ENCODE data around the gene FBXL13.
"Not testable (repeated sequence)": the region's sequence is repeated elsewhere in the genome, so short reads cannot be mapped to it uniquely, and the experiment has no call there.

FBXL13 gene

DNA sequence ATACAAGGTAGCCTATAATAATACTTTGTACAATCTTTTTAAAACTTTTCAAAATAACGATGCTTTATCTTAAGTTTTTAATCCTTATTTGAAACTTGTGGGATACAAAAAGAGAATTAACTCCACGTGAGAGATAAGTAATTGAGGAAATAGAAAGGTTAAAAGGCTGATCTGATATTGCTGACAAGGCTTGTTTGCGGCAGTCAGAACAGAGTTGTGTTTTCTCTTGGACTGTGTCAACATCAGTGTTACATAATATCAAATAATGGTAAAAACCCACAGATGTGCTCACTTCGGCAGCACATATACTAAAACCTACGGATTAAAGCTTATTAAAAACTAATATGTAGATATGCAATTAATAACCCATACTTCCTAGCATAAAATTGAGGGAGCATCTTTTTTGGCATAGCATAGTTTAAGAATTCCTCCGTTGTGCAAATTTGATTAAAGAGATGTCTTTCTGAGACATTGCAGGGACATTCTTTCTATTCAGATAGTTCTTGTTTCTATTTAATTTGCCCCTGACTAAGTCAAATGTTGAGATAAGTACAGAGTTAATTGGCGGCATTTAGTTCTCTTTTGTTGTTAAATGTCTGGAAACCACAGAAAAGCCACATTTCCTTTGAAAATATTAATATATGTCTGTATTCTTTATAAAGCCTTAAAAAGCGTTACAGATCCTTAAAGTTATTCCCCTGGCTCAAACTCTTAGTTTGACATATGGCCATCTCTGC is 262.5 kb downstream of the FBXL13 start:
- DNase-seq: no peak

DNA sequence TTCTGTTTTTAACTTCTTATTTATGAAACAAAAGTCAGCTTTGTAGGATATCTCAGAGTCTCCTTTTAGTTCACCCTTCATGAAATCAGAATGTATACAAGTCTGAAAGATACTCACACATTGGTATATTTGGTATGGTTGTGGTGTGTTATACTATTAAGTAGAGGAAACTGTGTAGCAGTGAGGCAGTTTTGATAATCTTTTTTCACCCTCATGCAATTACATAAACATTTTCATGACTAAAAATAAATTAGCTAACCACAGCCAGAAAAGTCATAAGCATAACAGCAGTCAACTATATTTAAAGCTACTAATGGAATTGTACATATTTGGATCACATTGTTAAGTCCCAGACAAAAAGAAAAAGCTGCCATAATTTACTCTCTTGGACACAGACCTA is 263.7 kb downstream of the FBXL13 start:
- no peak for DNase-seq

DNA sequence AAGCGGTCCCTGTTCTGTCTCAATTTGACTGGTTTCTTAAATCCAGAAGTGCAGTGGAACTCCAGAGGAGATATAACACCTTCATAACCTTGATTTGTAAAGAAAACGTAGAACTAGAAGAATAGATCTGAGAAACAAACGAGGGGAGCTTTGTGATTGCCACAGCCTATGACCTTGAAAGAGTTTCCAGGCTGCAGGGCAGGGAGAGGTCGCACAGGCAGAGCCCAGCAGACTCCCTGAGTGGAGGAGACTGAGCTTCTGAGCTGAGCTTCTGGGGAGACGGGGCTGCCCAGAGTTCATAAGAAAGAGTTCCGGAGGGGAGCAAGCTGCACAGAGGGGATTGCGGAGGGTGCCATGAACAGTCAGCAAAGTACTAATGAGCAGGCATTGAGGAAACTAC is 268.0 kb downstream of the FBXL13 start:
- no peak for DNase-seq

DNA sequence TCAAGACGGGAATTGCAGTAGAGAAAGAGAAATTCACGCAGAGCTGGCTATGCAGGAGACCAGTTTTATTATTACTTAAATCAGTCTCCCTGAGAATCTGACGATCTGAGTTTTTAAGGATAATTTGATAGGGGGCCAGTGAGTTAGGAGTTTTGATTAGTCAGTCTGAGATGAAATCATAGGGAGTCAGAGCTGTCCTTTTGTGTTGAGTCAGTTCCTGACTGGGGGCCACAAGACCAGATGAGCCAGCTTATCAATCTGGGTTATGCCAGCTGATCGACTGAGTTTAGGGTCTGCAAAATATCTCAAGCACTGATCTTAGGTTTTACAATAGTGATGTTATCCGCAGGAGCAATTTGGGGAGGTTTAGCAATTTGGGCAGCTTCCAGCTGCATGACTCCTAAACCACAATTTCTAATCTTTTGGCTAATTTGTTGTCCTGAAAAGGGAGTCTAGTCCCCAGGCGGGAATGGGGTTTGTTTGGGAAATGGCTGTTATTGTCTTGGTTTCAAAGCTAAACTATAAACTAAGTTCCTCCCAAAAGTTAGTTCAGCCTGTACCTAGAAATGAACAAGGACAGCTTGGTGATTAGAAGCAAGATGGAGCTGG is 278.5 kb downstream of the FBXL13 start:
- DNase-seq: not testable (repeated sequence)

DNA sequence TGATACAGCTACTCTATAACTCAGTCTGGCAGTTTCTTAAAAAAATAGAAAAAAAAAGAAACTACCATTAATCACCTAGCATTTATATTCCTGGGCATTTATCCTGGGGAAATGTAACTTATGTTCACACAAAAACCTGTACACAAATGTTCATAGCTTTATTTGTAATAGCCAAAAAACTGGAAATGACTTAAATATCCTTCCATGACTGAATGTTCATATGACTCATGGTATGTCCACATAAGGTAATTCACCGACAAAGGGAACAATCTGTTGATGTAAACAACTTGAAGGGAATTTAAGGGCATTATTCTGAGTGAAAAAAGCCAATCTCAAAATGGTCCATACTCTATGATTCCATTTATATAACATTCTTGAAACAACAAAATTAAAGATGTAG is 280.0 kb downstream of the FBXL13 start:
- not testable (repeated sequence) for DNase-seq

DNA sequence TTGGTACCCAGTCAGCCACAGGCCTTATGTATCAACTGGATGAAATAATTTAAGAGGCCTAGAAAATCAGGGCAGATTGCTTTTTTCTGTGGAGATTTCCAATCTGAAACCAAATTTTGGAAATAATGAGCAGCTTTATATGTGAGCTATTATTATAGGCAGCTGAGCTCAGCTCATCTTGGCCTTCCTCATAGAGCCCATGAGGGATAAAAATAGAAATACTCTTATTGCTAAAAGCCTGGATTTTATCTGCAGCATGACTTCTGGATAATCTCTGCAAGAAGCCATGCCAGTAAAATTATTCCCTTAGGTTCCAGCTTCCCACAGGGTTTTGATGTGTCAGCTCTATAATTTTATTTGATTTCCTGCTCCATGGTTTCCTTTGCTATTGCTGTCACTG is 282.8 kb downstream of the FBXL13 start:
- DNase-seq: not testable (repeated sequence)

DNA sequence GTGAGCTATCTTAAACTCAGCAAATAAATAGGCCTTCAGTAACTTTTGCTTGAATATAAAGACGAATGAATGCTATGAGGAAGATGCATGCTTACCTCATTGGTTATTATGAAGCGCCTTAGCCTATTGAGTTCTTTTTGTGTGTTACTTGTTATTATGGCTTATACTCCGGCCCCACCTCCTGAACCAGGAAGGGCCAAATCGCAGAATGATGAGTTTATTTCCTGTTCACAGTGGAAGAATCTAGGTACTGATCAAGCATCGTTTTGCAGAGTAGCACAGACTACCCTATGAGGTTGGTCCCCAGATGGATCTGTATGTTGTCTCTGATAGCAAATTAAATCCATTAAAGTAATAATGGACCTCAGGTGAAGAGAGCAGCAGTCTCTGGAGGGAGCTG is 283.2 kb downstream of the FBXL13 start:
- not testable (repeated sequence) for DNase-seq

DNA sequence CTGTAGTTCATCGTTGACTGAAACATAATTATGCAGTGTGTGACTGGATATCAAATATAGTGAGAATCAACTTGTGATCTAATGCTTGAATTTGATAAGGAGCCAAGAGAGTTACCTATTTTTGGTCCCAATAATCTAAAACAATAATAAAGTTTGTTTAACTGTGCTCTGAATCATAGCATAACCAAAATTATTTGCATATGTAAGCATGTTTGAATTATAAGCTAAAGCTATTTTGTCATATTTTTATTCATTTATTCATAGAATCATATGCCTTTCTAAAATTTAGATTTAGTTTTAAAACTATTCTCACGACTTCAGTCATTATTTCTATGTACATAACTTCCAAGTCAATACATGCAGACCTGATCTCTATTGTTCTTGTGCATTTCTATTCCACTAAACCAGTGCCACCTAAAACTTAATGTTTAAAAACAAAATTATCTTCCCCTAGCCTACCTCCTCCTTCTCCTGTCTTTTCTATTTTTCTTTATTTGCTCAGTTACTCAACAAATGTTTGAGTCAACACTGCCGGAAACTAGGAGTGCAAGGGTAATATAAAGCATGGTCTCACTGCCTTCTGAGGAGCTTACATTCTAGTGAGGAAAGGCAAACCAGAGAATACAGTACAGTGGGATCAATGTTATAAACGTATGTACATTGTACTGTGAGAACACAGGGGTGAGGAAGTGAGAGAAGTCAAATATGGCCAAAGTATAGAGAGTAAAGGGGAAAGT is 284.1 kb downstream of the FBXL13 start:
- DNase-seq: not testable (repeated sequence)

DNA sequence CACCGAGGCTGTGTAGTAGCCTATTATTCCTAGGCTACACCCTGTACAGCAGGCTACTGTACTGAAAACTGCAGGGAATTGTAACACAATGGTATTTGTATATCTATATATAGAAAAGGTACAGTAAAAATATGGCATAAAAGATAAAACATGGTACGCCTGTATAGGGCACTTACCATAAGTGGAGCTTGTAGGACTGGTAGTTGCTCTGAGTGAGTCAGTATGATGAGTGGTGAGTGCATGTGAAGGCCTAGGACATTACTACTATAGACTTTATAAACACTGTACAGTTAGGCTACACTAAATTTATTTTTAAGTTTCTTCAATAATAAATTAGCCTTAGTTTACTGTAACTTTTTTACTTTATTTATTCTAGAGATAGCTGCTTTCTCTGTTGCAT is 285.8 kb downstream of the FBXL13 start:
- DNase-seq: not testable (repeated sequence)

DNA sequence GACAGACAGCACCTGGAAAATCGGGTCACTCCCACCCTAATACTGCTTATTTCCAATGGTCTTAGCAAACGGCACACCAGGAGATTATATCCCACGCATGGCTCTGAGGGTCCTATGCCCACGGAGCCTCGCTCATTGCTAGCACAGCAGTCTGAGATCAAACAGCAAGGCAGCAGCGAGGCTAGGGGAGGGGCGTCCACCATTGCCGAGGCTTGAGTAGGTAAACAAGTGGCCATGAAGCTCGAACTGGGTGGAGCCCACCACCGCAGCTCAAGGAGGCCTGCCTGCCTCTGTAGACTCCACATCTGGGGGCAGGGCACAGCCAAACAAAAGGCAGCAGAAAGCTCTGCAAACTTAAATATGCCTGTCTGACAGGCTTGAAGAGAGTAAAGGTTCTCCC is 293.7 kb downstream of the FBXL13 start:
- DNase-seq: not testable (repeated sequence)

DNA sequence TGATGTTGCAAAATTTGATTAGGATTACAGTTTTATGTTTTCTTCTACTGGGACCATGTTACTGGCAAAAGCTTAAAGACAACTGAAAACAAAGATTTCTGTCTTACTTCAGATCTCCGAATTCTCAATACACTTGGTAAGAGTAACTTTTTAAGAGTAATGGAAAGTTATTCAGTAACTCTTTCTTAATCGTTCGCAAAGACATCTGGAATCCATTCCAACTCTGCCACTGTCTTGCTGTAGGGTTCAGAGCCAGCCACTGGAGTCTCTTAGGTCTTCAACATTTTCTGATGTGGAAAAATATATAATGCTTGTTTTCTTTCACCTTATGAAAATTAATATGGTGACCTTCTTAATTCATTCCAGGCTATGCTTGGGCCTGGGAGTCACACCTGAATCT is 295.9 kb downstream of the FBXL13 start:
- not testable (repeated sequence) for DNase-seq

DNA sequence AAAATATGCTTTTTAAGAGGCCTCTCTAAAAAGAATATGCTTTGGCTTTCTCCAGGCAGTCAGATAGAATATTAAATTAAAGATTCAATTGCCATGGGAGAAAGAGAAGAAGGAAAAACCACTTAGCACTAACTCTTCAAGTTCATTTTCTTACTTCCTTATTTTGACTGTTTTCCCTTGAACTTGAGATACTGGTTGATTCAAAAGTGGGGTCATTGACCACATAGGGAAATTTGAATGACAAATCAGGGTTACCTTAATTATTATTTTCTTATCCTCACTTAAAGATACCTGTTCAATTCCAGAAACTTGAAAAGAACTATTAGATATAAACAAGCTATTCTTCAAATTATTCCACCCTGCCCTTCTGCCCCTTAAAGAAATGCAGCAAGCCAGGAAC is 298.4 kb downstream of the FBXL13 start:
- DNase-seq: not testable (repeated sequence)

DNA sequence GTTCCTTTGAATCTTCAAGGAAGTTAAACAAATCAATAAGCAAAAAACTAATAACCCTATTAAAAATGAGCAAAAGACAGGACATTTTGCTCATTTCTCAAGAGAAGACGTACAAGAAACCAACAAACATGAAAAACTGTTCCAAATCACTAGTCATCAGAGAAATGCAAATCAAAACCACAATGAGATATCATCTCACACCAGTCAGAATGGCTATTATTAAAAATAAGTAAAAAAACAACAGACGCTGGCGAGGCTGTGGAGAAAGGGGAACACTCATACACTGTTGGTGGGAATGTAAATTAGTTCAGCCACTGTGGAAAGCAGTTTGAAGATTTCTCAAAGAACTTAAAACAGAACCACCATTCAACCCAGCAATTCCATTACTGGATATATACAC is 304.1 kb downstream of the FBXL13 start:
- not testable (repeated sequence) for DNase-seq

DNA sequence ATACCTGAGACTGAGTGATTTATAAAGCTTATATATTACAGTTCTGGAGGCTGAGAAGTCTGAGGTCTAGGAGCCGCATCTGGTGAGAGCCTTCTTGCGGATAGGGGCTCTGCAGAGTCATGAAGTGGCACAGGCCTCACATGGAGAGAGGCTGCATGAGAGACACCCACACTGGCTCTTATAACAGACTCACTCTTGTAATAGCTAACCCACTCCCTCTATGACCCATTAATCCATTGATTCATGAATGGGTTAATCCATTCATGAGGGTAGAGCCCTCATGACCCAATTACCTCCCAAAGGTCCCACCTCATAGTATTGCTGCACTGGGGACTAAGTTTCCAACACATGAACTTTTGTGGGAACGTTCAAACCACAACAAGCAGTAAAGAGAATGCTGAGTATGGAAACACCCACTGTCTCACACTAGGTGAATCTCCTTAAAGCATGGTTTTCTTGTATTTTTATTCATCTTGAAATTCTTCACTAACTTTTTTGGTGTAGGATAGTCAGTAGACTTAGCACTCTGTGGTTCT is 304.9 kb downstream of the FBXL13 start:
- DNase-seq: not testable (repeated sequence)

DNA sequence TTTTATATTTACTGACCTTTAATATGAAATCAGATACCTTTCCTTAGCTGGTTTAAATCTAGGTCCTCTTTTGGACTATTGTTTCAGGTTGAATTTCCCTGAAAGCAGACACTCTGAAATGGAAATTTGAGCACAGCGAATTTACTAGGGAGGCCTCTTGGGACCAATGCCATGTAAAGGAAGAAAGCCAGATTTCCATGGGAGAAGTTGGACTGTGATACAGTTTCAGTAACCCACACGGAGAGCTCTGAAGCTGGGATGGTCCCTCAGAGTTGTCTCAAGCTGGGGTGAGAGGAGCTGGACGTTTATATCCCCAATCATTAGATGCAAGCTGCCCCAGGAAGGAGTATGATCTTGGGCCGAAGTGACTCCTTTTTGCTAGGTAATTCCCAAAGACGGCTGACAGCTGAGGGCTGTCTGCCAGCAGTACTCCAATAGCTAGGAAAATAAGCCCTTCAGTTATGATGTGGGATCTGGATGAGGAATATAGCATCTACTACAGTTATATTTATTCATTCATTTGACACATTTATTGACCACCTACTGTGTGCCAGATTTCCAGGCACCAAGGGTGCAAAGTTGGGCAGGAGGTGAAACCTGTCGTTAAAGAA is 311.2 kb downstream of the FBXL13 start:
- not testable (repeated sequence) for DNase-seq
